Breast epithelium (tissue), 4 donors: Measurements from ENCODE around the gene TEX30. TPM values are rescaled to one million over a fixed set of nuclear protein-coding genes. Genes with fewer than 3 reads are reported as not detected.

Experiments used
- DNase-seq, 2 donors: peaks; one replicate each; pipeline ENCODE4 v3.0.0-alpha.2; 2019; ENCODE audit warnings: low spot score in 2 of 2
- H3K27ac ChIP-seq, 2 donors: fragments of 200-600 bp; sonication (generic) in 1 of 2; one replicate each; pipeline ENCODE4 v1.5.1; 2016 to 2019; ENCODE audit warnings: mild to moderate bottlenecking in 1 of 2
- H3K27me3 ChIP-seq, 2 donors: fragments of 200-600 bp; sonication (generic) in 1 of 2; one replicate each; pipeline versions ENCODE4 v1.5.1 to v1.6.0; 2017 to 2019; ENCODE audit warnings: control low read depth in 1 of 2, mild to moderate bottlenecking in 1 of 2
- H3K36me3 ChIP-seq: fragments of 200-600 bp; one replicate; pipeline ENCODE4 v1.5.1; 2019
- H3K4me1 ChIP-seq, 2 donors: fragments of 200-600 bp; sonication (generic); one replicate each; pipeline ENCODE4 v1.5.1; 2016 to 2019; ENCODE audit warnings: control low read depth in 1 of 2
- H3K4me3 ChIP-seq, 3 donors: fragments of 200-600 bp; sonication (generic); 1 replicate in 2 of 3; 2 replicates in 1 of 3; pipeline ENCODE4 v1.5.1; 2016 to 2019; ENCODE audit warnings: mild to moderate bottlenecking in 3 of 3, moderate library complexity in 2 of 3
- H3K9me3 ChIP-seq, 2 donors: fragments of 200-600 bp; sonication (generic) in 1 of 2; one replicate each; pipeline ENCODE4 v1.5.1; 2016 to 2019; ENCODE audit warnings: control low read depth in 1 of 2
- POLR2A ChIP-seq: fragments of 450-650 bp; IDR thresholded peaks from one replicate; pipeline ENCODE4 v1.6.1; 2016; ENCODE audit warnings: antibody characterized with exemption, mild to moderate bottlenecking, moderate library complexity
- POLR2AphosphoS5 ChIP-seq, 3 donors: sonication (generic); formaldehyde crosslinking; IDR thresholded peaks; one replicate each; pipeline ENCODE4 v1.6.1; 2017; ENCODE audit warnings: antibody characterized with exemption in 3 of 3
- intact Hi-C: fragments of 100-400 bp; cut with DNase I; formaldehyde crosslinking; loops from one replicate; pipeline ENCODE4 v1.15.1; 2023; ENCODE audit warnings: low total_unique reads
- total RNA-seq, 3 donors: library from RNA; depleted of rRNA; stranded (reverse); fragments of >200 nt; gene quantifications; one replicate each; pipeline ENCODE4 v1.1.0, GENCODE V29; 2016
- TF ChIP-seq, protein P1 (sequence below), 3 donors: fragments of 450-650 bp; IDR thresholded peaks; one replicate each; pipeline ENCODE4 v1.5.1; 2016 to 2017; ENCODE audit warnings: antibody characterized with exemption in 3 of 3, mild to moderate bottlenecking in 3 of 3, moderate library complexity in 3 of 3

The TEX30 gene
- total RNA-seq, 3 donors from 2014 or later = 8.3 to 11.8 (median 9.3) TPM

- no peak overlapping the region for H3K27ac ChIP-seq
- H3K4me3 ChIP-seq = no peak overlapping the region
- no peak for DNase-seq
- H3K4me1 ChIP-seq = no peaks in the 10 kb centered on the region
- intact Hi-C loops = no loop called here
- TF ChIP-seq, protein P1, sequence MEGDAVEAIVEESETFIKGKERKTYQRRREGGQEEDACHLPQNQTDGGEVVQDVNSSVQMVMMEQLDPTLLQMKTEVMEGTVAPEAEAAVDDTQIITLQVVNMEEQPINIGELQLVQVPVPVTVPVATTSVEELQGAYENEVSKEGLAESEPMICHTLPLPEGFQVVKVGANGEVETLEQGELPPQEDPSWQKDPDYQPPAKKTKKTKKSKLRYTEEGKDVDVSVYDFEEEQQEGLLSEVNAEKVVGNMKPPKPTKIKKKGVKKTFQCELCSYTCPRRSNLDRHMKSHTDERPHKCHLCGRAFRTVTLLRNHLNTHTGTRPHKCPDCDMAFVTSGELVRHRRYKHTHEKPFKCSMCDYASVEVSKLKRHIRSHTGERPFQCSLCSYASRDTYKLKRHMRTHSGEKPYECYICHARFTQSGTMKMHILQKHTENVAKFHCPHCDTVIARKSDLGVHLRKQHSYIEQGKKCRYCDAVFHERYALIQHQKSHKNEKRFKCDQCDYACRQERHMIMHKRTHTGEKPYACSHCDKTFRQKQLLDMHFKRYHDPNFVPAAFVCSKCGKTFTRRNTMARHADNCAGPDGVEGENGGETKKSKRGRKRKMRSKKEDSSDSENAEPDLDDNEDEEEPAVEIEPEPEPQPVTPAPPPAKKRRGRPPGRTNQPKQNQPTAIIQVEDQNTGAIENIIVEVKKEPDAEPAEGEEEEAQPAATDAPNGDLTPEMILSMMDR (IDR thresholded peaks at IDR 0.05) = no peak
- no peak for TF ChIP-seq POLR2A
- no peak for TF ChIP-seq POLR2AphosphoS5 (IDR thresholded peaks at IDR 0.05)
- H3K9me3 ChIP-seq = no peaks in the 10 kb centered on the region
- H3K27me3 ChIP-seq = no peaks in the 10 kb centered on the region
- H3K36me3 ChIP-seq = no peaks in the 10 kb centered on the region
Observed at GRCh38 chr13:102768909-102769308, 4.7 kb downstream of the TEX30 start.

- Histone ChIP-seq H3K27me3 (no peaks in the 10 kb centered on the region), H3K9me3 (no peaks in the 10 kb centered on the region), H3K27ac (no peak overlapping the region), H3K36me3 (no peaks in the 10 kb centered on the region), H3K4me3 (no peak overlapping the region), H3K4me1 (no peaks in the 10 kb centered on the region)
- intact Hi-C loops = no loop called here
- TF ChIP-seq POLR2AphosphoS5 (IDR thresholded peaks at IDR 0.05) = no peak
- TF ChIP-seq POLR2A = no peak
- no peak for DNase-seq
Observed at GRCh38 chr13:102763741-102764140, 9.8 kb downstream of the TEX30 start.

DNA sequence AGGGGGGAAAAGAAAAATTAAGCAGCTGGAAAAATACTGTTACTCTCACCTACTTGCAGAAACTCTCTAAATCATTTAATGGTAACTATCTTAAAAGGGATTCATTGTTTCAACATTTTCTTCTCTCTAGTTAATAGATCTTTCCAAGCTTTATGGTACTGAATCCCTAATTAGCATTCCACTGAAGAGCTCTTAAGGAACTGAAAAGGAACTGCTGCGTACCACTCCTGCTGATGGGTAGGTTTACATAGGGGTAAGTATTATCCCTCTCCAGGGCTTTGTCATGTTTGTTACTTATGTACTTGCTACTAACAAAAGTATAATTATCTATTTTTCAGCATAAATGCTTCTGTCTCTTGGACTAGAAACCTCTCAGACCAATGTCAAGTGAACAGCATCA is 12.5 kb downstream of the TEX30 start:
- intact Hi-C loops = no loop called here
- H3K9me3 ChIP-seq = no peaks in the 10 kb centered on the region
- no peaks in the 10 kb centered on the region for H3K4me1 ChIP-seq
- H3K27ac ChIP-seq = no peak overlapping the region
- TF ChIP-seq, protein P1 (IDR thresholded peaks at IDR 0.05) = no peak
- TF ChIP-seq POLR2AphosphoS5 (IDR thresholded peaks at IDR 0.05) (no peak), POLR2A (no peak)
- DNase-seq = no peak
- H3K27me3 ChIP-seq = no peaks in the 10 kb centered on the region
- H3K36me3 ChIP-seq = no peaks in the 10 kb centered on the region
- no peak overlapping the region for H3K4me3 ChIP-seq

- intact Hi-C loops = no loop called here
- H3K4me3 ChIP-seq = no peak overlapping the region
- H3K36me3 ChIP-seq = no peaks in the 10 kb centered on the region
- H3K27me3 ChIP-seq = no peaks in the 10 kb centered on the region
- TF ChIP-seq POLR2AphosphoS5 (IDR thresholded peaks at IDR 0.05) = no peak
- TF ChIP-seq, protein P1 (IDR thresholded peaks at IDR 0.05) = no peak
- no peak for TF ChIP-seq POLR2A
- H3K9me3 ChIP-seq = no peaks in the 10 kb centered on the region
- no peak overlapping the region for H3K27ac ChIP-seq
- H3K4me1 ChIP-seq = no peaks in the 10 kb centered on the region
- no peak for DNase-seq
Observed at GRCh38 chr13:102758842-102759241, 14.7 kb downstream of the TEX30 start.

GRCh38 chr13:102757006-102757405 is 16.6 kb downstream of the TEX30 start:
- TF ChIP-seq POLR2A = no peak
- TF ChIP-seq POLR2AphosphoS5 (IDR thresholded peaks at IDR 0.05) = no peak
- TF ChIP-seq, protein P1 (IDR thresholded peaks at IDR 0.05) = no peak
- Histone ChIP-seq H3K9me3 (no peaks in the 10 kb centered on the region), H3K4me3 (no peak overlapping the region), H3K4me1 (no peaks in the 10 kb centered on the region), H3K27ac (no peak overlapping the region), H3K36me3 (no peaks in the 10 kb centered on the region), H3K27me3 (no peaks in the 10 kb centered on the region)
- intact Hi-C loops = no loop called here
- DNase-seq = no peak

DNA sequence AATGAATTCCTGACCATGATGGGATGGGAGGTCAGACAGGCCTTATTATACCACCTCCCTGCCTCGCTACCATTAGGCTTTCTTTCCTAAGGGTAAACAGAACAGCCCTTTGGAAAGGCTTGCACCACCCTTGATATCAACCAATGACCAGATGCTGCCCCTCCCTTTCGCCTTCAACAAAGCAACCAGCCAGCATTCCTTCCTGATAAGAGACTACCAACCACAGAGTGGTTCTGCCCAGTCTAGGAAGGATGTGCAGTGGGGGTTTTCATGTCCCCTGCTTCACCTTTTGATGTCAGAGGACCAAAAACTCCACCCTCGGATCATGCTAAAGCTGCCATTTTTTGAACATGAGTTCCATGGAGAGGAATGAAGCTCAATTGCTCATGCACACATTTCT is 21.7 kb downstream of the TEX30 start:
- intact Hi-C loops = no loop called here
- no peak for DNase-seq
- TF ChIP-seq POLR2AphosphoS5 (IDR thresholded peaks at IDR 0.05) (no peak), POLR2A (no peak)
- TF ChIP-seq, protein P1 (IDR thresholded peaks at IDR 0.05) = no peak
- no peaks in the 10 kb centered on the region for H3K27me3 ChIP-seq
- H3K36me3 ChIP-seq = no peaks in the 10 kb centered on the region
- no peak overlapping the region for H3K27ac ChIP-seq
- H3K4me3 ChIP-seq = no peak overlapping the region
- no peaks in the 10 kb centered on the region for H3K4me1 ChIP-seq
- peaks cover 0 to 4% of the 10 kb centered on the region in 2 donors for H3K9me3 ChIP-seq
